WERI-Rb-1 (cell line): ENCODE data around the gene GOLT1B.
A peak's percentile ranks its signal among the peaks of the same experiment; 100 is the strongest.

Source experiments
- DNase-seq: peaks from one replicate; pipeline ENCODE4 v3.0.0-alpha.2; 2020
- H3K27ac ChIP-seq: fragments of 250-450 bp; sonication (Bioruptor Pico); 2 replicates; pipeline ENCODE4 v1.5.1; 2020; ENCODE audit warnings: mild to moderate bottlenecking, moderate library complexity
- H3K27me3 ChIP-seq: fragments of 250-450 bp; sonication (Bioruptor Pico); 2 replicates; pipeline ENCODE4 v1.5.1; 2021; ENCODE audit warnings: mild to moderate bottlenecking, low read depth, moderate library complexity; ENCODE audit not compliant: insufficient read depth, severe bottlenecking
- H3K36me3 ChIP-seq: fragments of 250-450 bp; sonication (Bioruptor Pico); 2 replicates; pipeline ENCODE4 v1.5.1; 2020; ENCODE audit warnings: mild to moderate bottlenecking, moderate library complexity
- H3K4me3 ChIP-seq: 2 replicates; pipeline ENCODE4 v1.5.1; 2011; ENCODE audit warnings: low read depth, mild to moderate bottlenecking, control low read depth, low read length
- H3K9me3 ChIP-seq: fragments of 250-450 bp; sonication (Bioruptor Pico); 2 replicates; pipeline ENCODE4 v1.5.1; 2021; ENCODE audit warnings: mild to moderate bottlenecking, moderate library complexity; ENCODE audit not compliant: severe bottlenecking
- CTCF ChIP-seq: IDR thresholded peaks from 2 replicates; pipeline ENCODE4 v1.5.1; 2011; ENCODE audit warnings: low read depth, mild to moderate bottlenecking, control low read depth, inconsistent platforms, low read length

The GOLT1B gene

GRCh38 chr12:21546716-21547115, 45.1 kb downstream of the GOLT1B start:
- no peak for TF ChIP-seq CTCF
- Histone ChIP-seq H3K9me3 (no peaks in the 10 kb centered on the region), H3K4me3 (no peak overlapping the region), H3K27ac (no peak overlapping the region), H3K36me3 (no peaks in the 10 kb centered on the region), H3K27me3 (no peaks in the 10 kb centered on the region)
- DNase-seq, result no peak

- no peak for DNase-seq
- TF ChIP-seq CTCF, result no peak
- H3K27ac ChIP-seq, result no peak overlapping the region
- H3K36me3 ChIP-seq, result no peaks in the 10 kb centered on the region
- H3K9me3 ChIP-seq, result no peaks in the 10 kb centered on the region
- H3K27me3 ChIP-seq, result no peaks in the 10 kb centered on the region
- no peak overlapping the region for H3K4me3 ChIP-seq
Observed at GRCh38 chr12:21547437-21547836, 45.8 kb downstream of the GOLT1B start.

GRCh38 chr12:21551841-21552465, 50.4 kb downstream of the GOLT1B start:
- Histone ChIP-seq H3K27ac (peak overlapping the region; percentile 8; the same call in 1 of the 2 replicates), H3K27me3 (no peaks in the 10 kb centered on the region), H3K36me3 (no peaks in the 10 kb centered on the region), H3K9me3 (no peaks in the 10 kb centered on the region), H3K4me3 (no peak overlapping the region)
- no peak for TF ChIP-seq CTCF
- peak; percentile 7 for DNase-seq

DNA sequence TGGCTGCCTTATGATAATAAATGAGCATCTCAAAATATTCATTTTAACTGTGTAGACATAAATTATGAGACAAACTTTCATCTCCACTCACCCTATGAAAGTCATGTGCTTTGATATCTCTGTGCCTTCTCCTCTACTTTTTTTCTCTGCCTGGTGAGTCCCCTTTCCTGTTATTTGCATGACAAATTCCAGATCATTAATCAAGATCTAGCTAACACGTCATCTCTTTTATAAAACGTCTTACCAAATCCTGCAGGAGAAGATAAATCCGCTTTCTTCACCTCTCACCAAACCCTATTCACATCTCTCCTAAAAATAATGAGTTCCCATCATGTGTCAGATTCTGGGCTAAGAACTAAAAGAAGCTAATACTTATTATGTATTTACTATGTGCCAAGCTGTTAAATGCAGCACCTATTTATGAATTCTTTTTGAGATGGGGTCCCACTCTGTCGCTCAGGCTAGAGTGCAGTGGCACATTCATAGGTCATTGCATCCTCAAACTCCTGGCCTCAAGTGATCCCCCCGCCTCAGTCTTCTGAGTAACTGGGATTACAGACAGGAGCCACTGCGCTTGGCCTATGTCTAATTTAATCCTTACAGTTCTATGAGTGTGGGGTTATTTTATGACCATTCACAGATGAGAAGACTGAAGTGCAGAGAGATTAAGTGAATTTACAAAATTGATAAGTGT, 51.2 kb downstream of the GOLT1B start:
- Histone ChIP-seq H3K4me3 (no peak overlapping the region), H3K36me3 (no peaks in the 10 kb centered on the region), H3K27me3 (no peaks in the 10 kb centered on the region), H3K27ac (no peak overlapping the region; the same call in none of the 2 replicates), H3K9me3 (no peaks in the 10 kb centered on the region)
- TF ChIP-seq CTCF, result no peak
- peak; percentile 54 for DNase-seq

DNA sequence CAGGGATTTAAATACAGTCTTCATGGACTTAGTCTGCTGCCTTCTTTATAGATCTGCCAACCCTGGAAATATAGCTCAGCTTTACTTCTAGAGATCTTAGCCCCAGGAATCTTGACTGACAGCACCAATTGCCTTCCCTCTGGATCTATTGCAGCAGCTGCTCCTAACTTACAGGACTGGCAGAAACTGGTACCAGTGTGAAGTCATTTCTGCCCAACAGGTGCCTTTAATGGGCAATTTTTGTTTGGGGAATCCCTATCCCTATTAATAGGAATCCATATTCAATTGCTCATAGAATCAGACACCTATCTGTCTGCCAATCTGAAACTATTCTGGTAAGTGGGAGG, 51.7 kb downstream of the GOLT1B start:
- no peak overlapping the region for H3K4me3 ChIP-seq
- no peaks in the 10 kb centered on the region for H3K27me3 ChIP-seq
- peak; percentile 26 for DNase-seq
- H3K9me3 ChIP-seq, result no peaks in the 10 kb centered on the region
- no peak for TF ChIP-seq CTCF
- H3K27ac ChIP-seq, result no peak overlapping the region
- no peaks in the 10 kb centered on the region for H3K36me3 ChIP-seq
